GM11168 (cell line): ENCODE measurements around the gene WDR45B.

Source experiments
- in situ Hi-C: fragments of 300-500 bp; cut with MboI; formaldehyde crosslinking; loops from one replicate; pipeline ENCODE4 v1.12.0; 2022; ENCODE audit warnings: low sequenced_read_pairs; ENCODE audit not compliant: unreplicated experiment

Gene WDR45B

GRCh38 chr17:82604532-82604931, 43.7 kb downstream of the WDR45B start:
- in situ Hi-C loops = no loop called here

GRCh38 chr17:82603981-82604448, 44.2 kb downstream of the WDR45B start:
- in situ Hi-C loops = no loop called here

GRCh38 chr17:82602986-82603710, 45.1 kb downstream of the WDR45B start:
- in situ Hi-C loops = no loop called here

GRCh38 chr17:82602487-82602886, 45.8 kb downstream of the WDR45B start:
- in situ Hi-C loops = no loop called here

- in situ Hi-C loops = no loop called here
These were observed 46.7 kb downstream of the WDR45B start for GRCh38 chr17:82601447-82602000.

GRCh38 chr17:82600731-82601446, 47.4 kb downstream of the WDR45B start:
- in situ Hi-C loops = no loop called here

GRCh38 chr17:82599674-82600661, 48.3 kb downstream of the WDR45B start:
- in situ Hi-C loops = no loop called here

- in situ Hi-C loops = no loop called here
These were observed 49.8 kb downstream of the WDR45B start for GRCh38 chr17:82598256-82599119.

GRCh38 chr17:82596837-82597672, 51.2 kb downstream of the WDR45B start:
- in situ Hi-C loops = no loop called here

- in situ Hi-C loops = no loop called here
These were observed 51.9 kb downstream of the WDR45B start for GRCh38 chr17:82596296-82596695.

- in situ Hi-C loops = no loop called here
These were observed 52.4 kb downstream of the WDR45B start for GRCh38 chr17:82595893-82596292.

- in situ Hi-C loops = no loop called here
These were observed 53.7 kb downstream of the WDR45B start for GRCh38 chr17:82594571-82594970.

- in situ Hi-C loops = no loop called here
These were observed 54.6 kb downstream of the WDR45B start for GRCh38 chr17:82593590-82594087.

GRCh38 chr17:82592767-82593589, 55.3 kb downstream of the WDR45B start:
- in situ Hi-C loops = no loop called here

GRCh38 chr17:82592289-82592766, 55.9 kb downstream of the WDR45B start:
- in situ Hi-C loops = no loop called here

- in situ Hi-C loops = no loop called here
These were observed 57.2 kb downstream of the WDR45B start for GRCh38 chr17:82590881-82591539.

- in situ Hi-C loops = no loop called here
These were observed 58.0 kb downstream of the WDR45B start for GRCh38 chr17:82590216-82590615.
